ENCODE results near the gene TMEM39A. TPM values are rescaled to one million over a fixed set of nuclear protein-coding genes. Genes with fewer than 3 reads are reported as not detected.

Gene TMEM39A
- polyA plus RNA-seq, 1 of the 3 experiments (the other 2 are of a cell fraction) = 13.2 TPM

GRCh38 chr3:119507404-119507803, 44.0 kb upstream of the TMEM39A start (continued):
- no peak for TF ChIP-seq USF1 (IDR thresholded peaks at IDR 0.05; ENCODE audit: borderline replicate concordance, low read depth)
- no peak for TF ChIP-seq POLR2AphosphoS5 (IDR thresholded peaks at IDR 0.05; ENCODE audit: low read depth, low read length)
- no peak for TF ChIP-seq MAX (IDR thresholded peaks at IDR 0.05; ENCODE audit: low read depth)
- no peak for TF ChIP-seq YY1 (IDR thresholded peaks at IDR 0.05; ENCODE audit: low read depth)
- no peak for TF ChIP-seq TCF12 (IDR thresholded peaks at IDR 0.05)
- TF ChIP-seq RFX5 (IDR thresholded peaks at IDR 0.05; ENCODE audit: low read length) = no peak
- no peak for TF ChIP-seq FOXM1 (IDR thresholded peaks at IDR 0.05; ENCODE audit: low read depth)
- TF ChIP-seq CHD2 (IDR thresholded peaks at IDR 0.05; ENCODE audit: low read length, partially characterized antibody) = no peak
- TF ChIP-seq ELF1 (IDR thresholded peaks at IDR 0.05) = no peak
- TF ChIP-seq TEAD4 (IDR thresholded peaks at IDR 0.05; ENCODE audit: borderline replicate concordance, insufficient read depth) = no peak
- TF ChIP-seq NRF1 (IDR thresholded peaks at IDR 0.05; ENCODE audit: low read depth, low read length) = no peak

GRCh38 chr3:119506631-119507030, 43.2 kb upstream of the TMEM39A start:
- 97% methylated on average over 4 of the region's 4 CpGs for WGBS (ENCODE audit: low lambda C conversion rate)
- DNase-seq = no peak
- CTCF ChIA-PET = interaction anchor here (0.8 kb wide), 1 partner anchor 12 kb away, joined by 3 read pairs; no protein-coding TSS in a partner anchor
- Histone ChIP-seq H2AFZ (ENCODE audit: low read depth) (no peak overlapping the region), H4K20me1 (ENCODE audit: insufficient read depth) (no peaks in the 10 kb centered on the region), H3K79me2 (ENCODE audit: insufficient read depth) (peaks cover 64% of the 10 kb centered on the region), H3K9me2 (no peaks in the 10 kb centered on the region), H3F3A (replicated peaks; ENCODE audit: insufficient read depth) (no peaks in the 10 kb centered on the region), H3K4me2 (no peak overlapping the region), H3K4me1 (ENCODE audit: control insufficient read depth in 1 of 2, insufficient read depth in 2 of 2, low read depth in 1 of 2, low read length in 1 of 2) (no peaks in the 10 kb centered on the region; a peak in 2 of 4 replicates), H3K9me3 (no peaks in the 10 kb centered on the region), H3K36me3 (replicated peaks in 1 of 2; ENCODE audit: control insufficient read depth in 1 of 2, insufficient read depth in 2 of 2, low read length in 1 of 2) (peaks cover 59 to 66% of the 10 kb centered on the region in 2 experiments), H3K4me3 (ENCODE audit: low read depth in 2 of 2, low read length in 1 of 2) (no peak overlapping the region), H3K27ac (ENCODE audit: low read depth in 2 of 2, low read length in 1 of 2) (no peak overlapping the region), H3K9ac (no peak overlapping the region), H3K27me3 (ENCODE audit: insufficient read depth) (no peaks in the 10 kb centered on the region)
- no peak for TF ChIP-seq NFIC (IDR thresholded peaks at IDR 0.05; ENCODE audit: borderline replicate concordance)
- POLR2A ChIA-PET = no interaction called here

GRCh38 chr3:119500901-119501300, 37.5 kb upstream of the TMEM39A start:
- DNase-seq = no peak
- ChIA-PET CTCF (interaction anchor here (0.7 to 1.0 kb wide), 2 partner anchors 168 to 356 kb away, joined by 3 to 4 read pairs; no protein-coding TSS in a partner anchor), POLR2A (interaction anchor here (0.8 to 3.1 kb wide), 3 partner anchors 159 to 176 kb away, joined by 4 to 21 read pairs (median 9); partner anchors contain the start of genes COX17 and POPDC2)
- H3K9me2 ChIP-seq = no peaks in the 10 kb centered on the region
- H3K79me2 ChIP-seq (ENCODE audit: insufficient read depth) = peaks cover 76% of the 10 kb centered on the region
- no peak overlapping the region for H2AFZ ChIP-seq (ENCODE audit: low read depth)
- no peaks in the 10 kb centered on the region for H3K27me3 ChIP-seq (ENCODE audit: insufficient read depth)
- no peaks in the 10 kb centered on the region for H3F3A ChIP-seq (replicated peaks; ENCODE audit: insufficient read depth)
- peak overlapping the region; percentile 94 for H3K4me2 ChIP-seq
- no peaks in the 10 kb centered on the region for H4K20me1 ChIP-seq (ENCODE audit: insufficient read depth)
- H3K4me1 ChIP-seq (ENCODE audit: control insufficient read depth in 1 of 2, insufficient read depth in 2 of 2, low read depth in 1 of 2, low read length in 1 of 2) = peaks cover 0 to 8% of the 10 kb centered on the region in 2 experiments; a peak in 1 of 4 replicates
- peak overlapping the region; percentile 77 to 99 for H3K4me3 ChIP-seq (ENCODE audit: low read depth in 2 of 2, low read length in 1 of 2)
- WGBS (ENCODE audit: low lambda C conversion rate) = 31% methylated on average over 2 of the region's 2 CpGs
- H3K9me3 ChIP-seq = no peaks in the 10 kb centered on the region
- peak overlapping the region; percentile 25 to 93; a peak in 3 of 4 replicates for H3K27ac ChIP-seq (ENCODE audit: low read depth in 2 of 2, low read length in 1 of 2)
- peak overlapping the region; percentile 97; the same call in 1 of the 2 replicates for H3K9ac ChIP-seq
- H3K36me3 ChIP-seq (replicated peaks in 1 of 2; ENCODE audit: control insufficient read depth in 1 of 2, insufficient read depth in 2 of 2, low read length in 1 of 2) = peaks cover 20 to 26% of the 10 kb centered on the region in 2 experiments
- TF ChIP-seq FOXM1 (IDR thresholded peaks at IDR 0.05; ENCODE audit: low read depth) (no peak), RFX5 (IDR thresholded peaks at IDR 0.05; ENCODE audit: low read length) (no peak), ZBTB33 (IDR thresholded peaks at IDR 0.05; ENCODE audit: borderline replicate concordance, low read depth) (no peak), RCOR1 (IDR thresholded peaks at IDR 0.05; ENCODE audit: low read length) (no peak), USF1 (IDR thresholded peaks at IDR 0.05; ENCODE audit: borderline replicate concordance, low read depth) (no peak), EP300 (IDR thresholded peaks at IDR 0.05; ENCODE audit: borderline replicate concordance in 1 of 2, low read depth in 1 of 2, low read length in 1 of 2) (no peak), TEAD4 (IDR thresholded peaks at IDR 0.05; ENCODE audit: borderline replicate concordance, insufficient read depth) (no peak)
